ENCODE data around the gene ACSM3.
"Not testable (repeated sequence)": the region's sequence is repeated elsewhere in the genome, so short reads cannot be mapped to it uniquely, and the experiment has no call there.

Gene ACSM3

GRCh38 chr16:20761175-20761574, 2.6 kb upstream of the ACSM3 start:
- DNase-seq, result no peak

- DNase-seq, result no peak
Observed at GRCh38 chr16:20762404-20763123, 1.2 kb upstream of the ACSM3 start.

GRCh38 chr16:20764448-20764847, 634 bp downstream of the ACSM3 start:
- DNase-seq, result not testable (repeated sequence)

- no peak for DNase-seq
Observed at GRCh38 chr16:20765732-20766131, 1.9 kb downstream of the ACSM3 start.

GRCh38 chr16:20766294-20766693, 2.5 kb downstream of the ACSM3 start:
- no peak for DNase-seq

- no peak for DNase-seq
Observed at GRCh38 chr16:20767577-20767976, 3.8 kb downstream of the ACSM3 start.

- no peak for DNase-seq
Observed at GRCh38 chr16:20768121-20768520, 4.3 kb downstream of the ACSM3 start.

- DNase-seq, result no peak
Observed at GRCh38 chr16:20768818-20769217, 5.0 kb downstream of the ACSM3 start.

- no peak for DNase-seq
Observed at GRCh38 chr16:20773679-20774078, 9.9 kb downstream of the ACSM3 start.

- DNase-seq, result peak; percentile 41
Observed at GRCh38 chr16:20774703-20775362, 11.0 kb downstream of the ACSM3 start.

- DNase-seq, result no peak
Observed at GRCh38 chr16:20781697-20782096, 17.9 kb downstream of the ACSM3 start.

GRCh38 chr16:20782470-20782869, 18.7 kb downstream of the ACSM3 start:
- DNase-seq, result no peak

GRCh38 chr16:20784204-20784603, 20.4 kb downstream of the ACSM3 start:
- DNase-seq, result no peak

GRCh38 chr16:20789130-20789529, 25.3 kb downstream of the ACSM3 start:
- DNase-seq, result no peak

GRCh38 chr16:20791923-20792612, 28.3 kb downstream of the ACSM3 start:
- DNase-seq, result peak; percentile 30

- DNase-seq, result no peak
Observed at GRCh38 chr16:20798364-20798763, 34.5 kb downstream of the ACSM3 start.

GRCh38 chr16:20799599-20799998, 35.8 kb downstream of the ACSM3 start:
- DNase-seq, result peak; percentile 12

- no peak for DNase-seq
Observed at GRCh38 chr16:20801278-20801677, 37.5 kb downstream of the ACSM3 start.

GRCh38 chr16:20803192-20803560, 39.4 kb downstream of the ACSM3 start:
- DNase-seq, result peak; percentile 32

- DNase-seq, result no peak
Observed at GRCh38 chr16:20803561-20804214, 39.9 kb downstream of the ACSM3 start.

- DNase-seq, result not testable (repeated sequence)
Observed at GRCh38 chr16:20805684-20806167, 41.9 kb downstream of the ACSM3 start.

GRCh38 chr16:20806168-20807050, 42.6 kb downstream of the ACSM3 start, which contains the start of the genes ERI2 and REXO5:
Gene ERI2, minus strand, starts transcription at chr16:20806472. Its CDS starts 42 bp downstream, at chr16:20806430.
Gene REXO5, plus strand, starts transcription at chr16:20806527. Its CDS starts 427 bp downstream, at chr16:20806954.
- DNase-seq, result peak; percentile 97
